SK-N-SH (cell line): ENCODE data around the gene SCN1B. TPM values are rescaled to one million over a fixed set of nuclear protein-coding genes. Genes with fewer than 3 reads are reported as not detected.

Experiments
- CTCF ChIA-PET: fragments of 300-600, 350-600 bp; formaldehyde crosslinking; extraction: SDS; loops from one replicate; lab custom pipeline; 2021; lab: Yijun Ruan, JAX
- POLR2A ChIA-PET: fragments of 350-600 bp; sonication (Branson Sonifier 250); formaldehyde crosslinking; extraction: SDS; loops from one replicate; lab custom pipeline; 2020; ENCODE audit warnings: antibody characterized with exemption, inconsistent platforms; lab: Yijun Ruan, JAX
- DNase-seq: peaks from one replicate; pipeline ENCODE4 v3.0.0; 2012
- H2AFZ ChIP-seq: fragments of 200-600 bp; sonication (generic); 2 replicates; pipeline ENCODE4 v1.8.1; 2016; ENCODE audit warnings: antibody characterized with exemption, mild to moderate bottlenecking, low read depth
- H3F3A ChIP-seq: fragments of 200-600 bp; sonication (generic); replicated peaks from 2 replicates; pipeline ENCODE3; 2016; ENCODE audit warnings: antibody characterized with exemption, mild to moderate bottlenecking; ENCODE audit not compliant: insufficient read depth
- H3K27ac ChIP-seq, 2 experiments: fragments of 200-500 bp in 1 of 2; fragments of 200-600 bp in 1 of 2; sonication (Bioruptor generic) in 1 of 2; sonication (generic), shearing (Covaris generic) in 1 of 2; 2 replicates each; pipeline versions ENCODE4 v1.5.1 to v1.6.1; 2014 to 2016; ENCODE audit warnings: low read depth in 2 of 2, inconsistent platforms in 1 of 2, low read length in 1 of 2, mild to moderate bottlenecking in 1 of 2, mixed read lengths in 1 of 2
- H3K27me3 ChIP-seq: fragments of 200-600 bp; sonication (generic), shearing (Covaris generic); 2 replicates; pipeline ENCODE4 v1.6.1; 2016; ENCODE audit warnings: mixed run types; ENCODE audit not compliant: insufficient read depth
- H3K36me3 ChIP-seq, 2 experiments: fragments of 200-500 bp in 1 of 2; fragments of 200-600 bp in 1 of 2; sonication (Bioruptor generic) in 1 of 2; sonication (generic) in 1 of 2; replicated peaks in 1 of 2; 2 replicates each; pipeline versions ENCODE3 to v1.5.1; 2014 to 2016; ENCODE audit warnings: low read length in 1 of 2, mild to moderate bottlenecking in 1 of 2; ENCODE audit not compliant: insufficient read depth in 2 of 2, control insufficient read depth in 1 of 2
- H3K4me1 ChIP-seq, 2 experiments: fragments of 200-500 bp in 1 of 2; fragments of 200-600 bp in 1 of 2; sonication (Bioruptor generic) in 1 of 2; sonication (generic), shearing (Covaris generic) in 1 of 2; 2 replicates each; pipeline versions ENCODE4 v1.5.1 to v1.6.1; 2014 to 2016; ENCODE audit warnings: low read depth in 1 of 2, low read length in 1 of 2, mixed run types in 1 of 2; ENCODE audit not compliant: insufficient read depth in 2 of 2, control insufficient read depth in 1 of 2
- H3K4me2 ChIP-seq: fragments of 200-600 bp; sonication (generic), shearing (Covaris generic); 2 replicates; pipeline ENCODE4 v1.6.1; 2017; ENCODE audit warnings: mixed run types
- H3K4me3 ChIP-seq, 2 experiments: fragments of 200-500 bp in 1 of 2; fragments of 200-600 bp in 1 of 2; sonication (Bioruptor generic) in 1 of 2; sonication (generic), shearing (Covaris generic) in 1 of 2; 2 replicates each; pipeline versions ENCODE4 v1.5.1 to v1.8.1; 2014 to 2016; ENCODE audit warnings: low read depth in 2 of 2, inconsistent platforms in 1 of 2, low read length in 1 of 2, mild to moderate bottlenecking in 1 of 2, mixed read lengths in 1 of 2, moderate library complexity in 1 of 2
- H3K79me2 ChIP-seq: fragments of 200-600 bp; sonication (generic); 2 replicates; pipeline ENCODE4 v1.8.1; 2017; ENCODE audit warnings: mild to moderate bottlenecking; ENCODE audit not compliant: insufficient read depth
- H3K9ac ChIP-seq: fragments of 200-600 bp; sonication (generic); 2 replicates; pipeline ENCODE4 v1.6.1; 2017; ENCODE audit warnings: mixed run types
- H3K9me2 ChIP-seq: fragments of 200-600 bp; sonication (generic); 2 replicates; pipeline ENCODE4 v1.6.1; 2017; ENCODE audit warnings: mixed run types
- H3K9me3 ChIP-seq: fragments of 200-600 bp; sonication (generic); 2 replicates; pipeline ENCODE4 v1.6.1; 2017; ENCODE audit warnings: mixed run types, mild to moderate bottlenecking, moderate library complexity
- H4K20me1 ChIP-seq: fragments of 200-600 bp; sonication (generic); 2 replicates; pipeline ENCODE4 v1.6.1; 2017; ENCODE audit warnings: mild to moderate bottlenecking, mixed run types; ENCODE audit not compliant: insufficient read depth
- EP300 ChIP-seq, 2 experiments: IDR thresholded peaks; 2 replicates each; pipeline versions ENCODE4 v1.4.0 to v1.6.1; 2012; ENCODE audit warnings: borderline replicate concordance in 1 of 2, low read depth in 1 of 2, low read length in 1 of 2
- FOXJ3 ChIP-seq: sonication (generic); formaldehyde crosslinking; IDR thresholded peaks from 2 replicates; pipeline ENCODE4 v1.5.1; 2020; ENCODE audit warnings: mild to moderate bottlenecking, missing genetic modification reagents
- FOXM1 ChIP-seq: IDR thresholded peaks from 2 replicates; pipeline ENCODE4 v1.4.0; 2012; ENCODE audit warnings: low read depth, mild to moderate bottlenecking
- GATA2 ChIP-seq: sonication (generic); formaldehyde crosslinking; IDR thresholded peaks from 2 replicates; pipeline ENCODE4 v1.5.0; 2020; ENCODE audit warnings: mild to moderate bottlenecking, missing genetic modification reagents
- NFIC ChIP-seq: IDR thresholded peaks from 2 replicates; pipeline ENCODE4 v1.4.0; 2012; ENCODE audit warnings: borderline replicate concordance
- NRF1 ChIP-seq: IDR thresholded peaks from 2 replicates; pipeline ENCODE4 v1.6.1; 2012; ENCODE audit warnings: low read depth, mild to moderate bottlenecking, low read length
- POLR2AphosphoS5 ChIP-seq: IDR thresholded peaks from 2 replicates; pipeline ENCODE4 v1.6.1; 2012; ENCODE audit warnings: low read depth, low read length
- RAD21 ChIP-seq: IDR thresholded peaks from 2 replicates; pipeline ENCODE4 v1.6.1; 2012; ENCODE audit warnings: mild to moderate bottlenecking, low read length
- RXRA ChIP-seq: IDR thresholded peaks from 2 replicates; pipeline ENCODE4 v1.4.0; 2012; ENCODE audit warnings: low read depth, mild to moderate bottlenecking, borderline replicate concordance
- SMC3 ChIP-seq: IDR thresholded peaks from 2 replicates; pipeline ENCODE4 v1.6.1; 2012; ENCODE audit warnings: low read depth, low read length, improper control_type of control experiment
- TAF1 ChIP-seq: IDR thresholded peaks from 2 replicates; pipeline ENCODE4 v1.6.1; 2012; ENCODE audit warnings: low read depth, mild to moderate bottlenecking, low read length, moderate library complexity, borderline replicate concordance
- TEAD4 ChIP-seq: IDR thresholded peaks from 2 replicates; pipeline ENCODE4 v1.4.0; 2012; ENCODE audit warnings: mild to moderate bottlenecking, borderline replicate concordance; ENCODE audit not compliant: insufficient read depth
- USF2 ChIP-seq: fragments of 150-350 bp; IDR thresholded peaks from 2 replicates; pipeline ENCODE4 v1.6.1; 2017; ENCODE audit warnings: antibody characterized with exemption, low read length, low read depth, borderline replicate concordance
- WGBS: methylation state at CpG from one replicate; pipeline ENCODE4 v1.1.6; 2017; ENCODE audit warnings: low lambda C conversion rate; 5-methylcytosine and 5-hydroxymethylcytosine counted together
- polyA plus RNA-seq, 3 experiments: library from polyadenylated mRNA; depleted of rRNA; stranded (reverse); fragments of >200 nt; gene quantifications; 2 replicates each; pipeline ENCODE4 v1.2.3, GENCODE V29; 2012
- TF ChIP-seq, protein P1 (sequence below): IDR thresholded peaks from 2 replicates; pipeline ENCODE4; 2012
- TF ChIP-seq, protein P2 (sequence below): IDR thresholded peaks from 2 replicates; pipeline ENCODE4 v1.4.0; 2012; ENCODE audit warnings: low read depth
- TF ChIP-seq, protein P3 (sequence below): IDR thresholded peaks from 2 replicates; pipeline ENCODE4 v1.4.0; 2012; ENCODE audit warnings: low read depth, borderline replicate concordance
- TF ChIP-seq, protein P4 (sequence below): IDR thresholded peaks from 2 replicates; pipeline ENCODE4 v1.4.0; 2012; ENCODE audit warnings: low read depth, borderline replicate concordance

Gene SCN1B
- polyA plus RNA-seq, 1 of the 3 experiments (the other 2 are of a cell fraction), result 10.5 TPM

DNA sequence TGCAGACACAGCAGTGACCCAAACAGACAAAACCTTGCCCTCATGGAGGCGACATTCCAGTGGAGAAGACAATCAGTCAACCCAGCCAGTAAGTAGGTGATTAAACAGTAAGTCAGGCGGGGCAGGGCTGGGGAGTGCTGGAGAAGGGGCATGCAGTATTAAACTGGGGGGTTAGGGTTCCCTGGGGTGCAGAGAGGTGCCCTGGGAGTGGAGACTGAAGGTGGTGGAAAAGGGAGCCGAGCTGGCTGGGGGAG lies 54.2 kb downstream of the SCN1B start (continued):
- TF ChIP-seq POLR2AphosphoS5, result no peak
- no peak for TF ChIP-seq RXRA
- TF ChIP-seq FOXJ3 (CRISPR knock-in tag), result no peak
- no peak for TF ChIP-seq GATA2 (CRISPR knock-in tag)

GRCh38 chr19:35085947-35086346 lies 55.7 kb downstream of the SCN1B start:
- Histone ChIP-seq H2AFZ (no peak overlapping the region), H3F3A (no peaks in the 10 kb centered on the region), H3K36me3 (no peaks in the 10 kb centered on the region), H3K27me3 (no peaks in the 10 kb centered on the region), H3K27ac (no peak overlapping the region), H3K79me2 (no peaks in the 10 kb centered on the region), H3K9me2 (no peaks in the 10 kb centered on the region), H3K9me3 (no peaks in the 10 kb centered on the region), H4K20me1 (no peaks in the 10 kb centered on the region), H3K4me2 (no peak overlapping the region), H3K4me1 (peaks cover 3 to 10% of the 10 kb centered on the region in 2 experiments; a peak in 2 of 4 replicates), H3K9ac (no peak overlapping the region), H3K4me3 (no peak overlapping the region)
- POLR2A ChIA-PET, result no interaction called here
- CTCF ChIA-PET, result interaction anchor here (0.7 to 3.1 kb wide), 5 partner anchors 19 to 267 kb away, joined by 3 to 30 read pairs (median 8); partner anchors contain the start of gene FXYD3
- WGBS, result 72% methylated on average over 6 of the region's 6 CpGs
- no peak for TF ChIP-seq SMC3
- no peak for TF ChIP-seq RAD21
- no peak for DNase-seq

GRCh38 chr19:35086455-35086854 lies 56.2 kb downstream of the SCN1B start:
- ChIA-PET POLR2A (no interaction called here), CTCF (interaction anchor here (0.7 to 3.1 kb wide), 5 partner anchors 19 to 266 kb away, joined by 3 to 30 read pairs (median 8); partner anchors contain the start of gene FXYD3)
- Histone ChIP-seq H3K9me2 (no peaks in the 10 kb centered on the region), H2AFZ (no peak overlapping the region), H3K27ac (no peak overlapping the region), H3K9me3 (no peaks in the 10 kb centered on the region), H4K20me1 (no peaks in the 10 kb centered on the region), H3K36me3 (no peaks in the 10 kb centered on the region), H3K4me2 (no peak overlapping the region), H3K27me3 (no peaks in the 10 kb centered on the region), H3K4me3 (no peak overlapping the region), H3K9ac (no peak overlapping the region), H3K79me2 (no peaks in the 10 kb centered on the region), H3F3A (no peaks in the 10 kb centered on the region), H3K4me1 (peaks cover 3 to 10% of the 10 kb centered on the region in 2 experiments; a peak in 2 of 4 replicates)
- 79% methylated on average over 8 of the region's 8 CpGs for WGBS
- no peak for DNase-seq
- TF ChIP-seq GATA2 (CRISPR knock-in tag) (no peak), SMC3 (no peak), USF2 (no peak), TEAD4 (no peak), EP300 (IDR thresholded peaks at IDR 0.05; ENCODE audit: borderline replicate concordance in 1 of 2, low read depth in 1 of 2, low read length in 1 of 2) (no peak), FOXM1 (no peak), TAF1 (no peak), POLR2AphosphoS5 (no peak), NRF1 (no peak), NFIC (no peak)
- TF ChIP-seq, protein P1, sequence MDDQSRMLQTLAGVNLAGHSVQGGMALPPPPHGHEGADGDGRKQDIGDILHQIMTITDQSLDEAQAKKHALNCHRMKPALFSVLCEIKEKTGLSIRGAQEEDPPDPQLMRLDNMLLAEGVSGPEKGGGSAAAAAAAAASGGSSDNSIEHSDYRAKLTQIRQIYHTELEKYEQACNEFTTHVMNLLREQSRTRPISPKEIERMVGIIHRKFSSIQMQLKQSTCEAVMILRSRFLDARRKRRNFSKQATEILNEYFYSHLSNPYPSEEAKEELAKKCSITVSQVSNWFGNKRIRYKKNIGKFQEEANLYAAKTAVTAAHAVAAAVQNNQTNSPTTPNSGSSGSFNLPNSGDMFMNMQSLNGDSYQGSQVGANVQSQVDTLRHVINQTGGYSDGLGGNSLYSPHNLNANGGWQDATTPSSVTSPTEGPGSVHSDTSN, result no peak
- TF ChIP-seq, protein P2, sequence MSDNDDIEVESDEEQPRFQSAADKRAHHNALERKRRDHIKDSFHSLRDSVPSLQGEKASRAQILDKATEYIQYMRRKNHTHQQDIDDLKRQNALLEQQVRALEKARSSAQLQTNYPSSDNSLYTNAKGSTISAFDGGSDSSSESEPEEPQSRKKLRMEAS, result no peak
- TF ChIP-seq, protein P3, sequence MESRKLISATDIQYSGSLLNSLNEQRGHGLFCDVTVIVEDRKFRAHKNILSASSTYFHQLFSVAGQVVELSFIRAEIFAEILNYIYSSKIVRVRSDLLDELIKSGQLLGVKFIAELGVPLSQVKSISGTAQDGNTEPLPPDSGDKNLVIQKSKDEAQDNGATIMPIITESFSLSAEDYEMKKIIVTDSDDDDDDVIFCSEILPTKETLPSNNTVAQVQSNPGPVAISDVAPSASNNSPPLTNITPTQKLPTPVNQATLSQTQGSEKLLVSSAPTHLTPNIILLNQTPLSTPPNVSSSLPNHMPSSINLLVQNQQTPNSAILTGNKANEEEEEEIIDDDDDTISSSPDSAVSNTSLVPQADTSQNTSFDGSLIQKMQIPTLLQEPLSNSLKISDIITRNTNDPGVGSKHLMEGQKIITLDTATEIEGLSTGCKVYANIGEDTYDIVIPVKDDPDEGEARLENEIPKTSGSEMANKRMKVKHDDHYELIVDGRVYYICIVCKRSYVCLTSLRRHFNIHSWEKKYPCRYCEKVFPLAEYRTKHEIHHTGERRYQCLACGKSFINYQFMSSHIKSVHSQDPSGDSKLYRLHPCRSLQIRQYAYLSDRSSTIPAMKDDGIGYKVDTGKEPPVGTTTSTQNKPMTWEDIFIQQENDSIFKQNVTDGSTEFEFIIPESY, result no peak
- TF ChIP-seq, protein P4, sequence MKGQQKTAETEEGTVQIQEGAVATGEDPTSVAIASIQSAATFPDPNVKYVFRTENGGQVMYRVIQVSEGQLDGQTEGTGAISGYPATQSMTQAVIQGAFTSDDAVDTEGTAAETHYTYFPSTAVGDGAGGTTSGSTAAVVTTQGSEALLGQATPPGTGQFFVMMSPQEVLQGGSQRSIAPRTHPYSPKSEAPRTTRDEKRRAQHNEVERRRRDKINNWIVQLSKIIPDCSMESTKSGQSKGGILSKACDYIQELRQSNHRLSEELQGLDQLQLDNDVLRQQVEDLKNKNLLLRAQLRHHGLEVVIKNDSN, result no peak
